DLD1 (cell line): ENCODE measurements around the gene POC5.

Source experiments
- in situ Hi-C: cut with HindIII; loops from 2 replicates; pipeline ENCODE4 v1.10.0; 2017; ENCODE audit warnings: low sequenced_read_pairs

The POC5 gene

GRCh38 chr5:75660678-75661465 is 56.4 kb downstream of the POC5 start:
- in situ Hi-C loops = no loop called here

- in situ Hi-C loops = no loop called here
Observed at GRCh38 chr5:75659791-75660450, 57.3 kb downstream of the POC5 start.

- in situ Hi-C loops = no loop called here
Observed at GRCh38 chr5:75656311-75657003, 60.8 kb downstream of the POC5 start.

GRCh38 chr5:75654693-75655295 is 62.4 kb downstream of the POC5 start:
- in situ Hi-C loops = no loop called here

GRCh38 chr5:75653521-75653920 is 63.7 kb downstream of the POC5 start:
- in situ Hi-C loops = no loop called here

- in situ Hi-C loops = no loop called here
Observed at GRCh38 chr5:75651575-75652238, 65.5 kb downstream of the POC5 start.

- in situ Hi-C loops = no loop called here
Observed at GRCh38 chr5:75648712-75649111, 68.5 kb downstream of the POC5 start.

GRCh38 chr5:75640826-75641225 is 76.4 kb downstream of the POC5 start:
- in situ Hi-C loops = no loop called here

GRCh38 chr5:75640395-75640794 is 76.8 kb downstream of the POC5 start:
- in situ Hi-C loops = no loop called here

GRCh38 chr5:75639535-75640311 is 77.5 kb downstream of the POC5 start:
- in situ Hi-C loops = no loop called here

- in situ Hi-C loops = no loop called here
Observed at GRCh38 chr5:75637949-75638348, 79.3 kb downstream of the POC5 start.

GRCh38 chr5:75632321-75632720 is 84.9 kb downstream of the POC5 start:
- in situ Hi-C loops = no loop called here

- in situ Hi-C loops = no loop called here
Observed at GRCh38 chr5:75630875-75631274, 86.4 kb downstream of the POC5 start.

- in situ Hi-C loops = no loop called here
Observed at GRCh38 chr5:75627801-75628200, 89.4 kb downstream of the POC5 start.

- in situ Hi-C loops = no loop called here
Observed at GRCh38 chr5:75626959-75627358, 90.3 kb downstream of the POC5 start.
